ENCODE measurements around the gene PPIG.
"Not testable (repeated sequence)": the region's sequence is repeated elsewhere in the genome, so short reads cannot be mapped to it uniquely, and the experiment has no call there.

The PPIG gene

GRCh38 chr2:169676357-169676756, 92.2 kb downstream of the PPIG start:
- DNase-seq = no peak
- Histone ChIP-seq H3K27ac (no peak overlapping the region), H3K4me3 (ENCODE audit: low read depth, low read length) (no peak overlapping the region), H3K36me3 (no peaks in the 10 kb centered on the region), H3K27me3 (ENCODE audit: insufficient read depth, low read depth, severe bottlenecking) (no peaks in the 10 kb centered on the region), H3K9me3 (ENCODE audit: severe bottlenecking) (no peaks in the 10 kb centered on the region)
- TF ChIP-seq, protein P1, sequence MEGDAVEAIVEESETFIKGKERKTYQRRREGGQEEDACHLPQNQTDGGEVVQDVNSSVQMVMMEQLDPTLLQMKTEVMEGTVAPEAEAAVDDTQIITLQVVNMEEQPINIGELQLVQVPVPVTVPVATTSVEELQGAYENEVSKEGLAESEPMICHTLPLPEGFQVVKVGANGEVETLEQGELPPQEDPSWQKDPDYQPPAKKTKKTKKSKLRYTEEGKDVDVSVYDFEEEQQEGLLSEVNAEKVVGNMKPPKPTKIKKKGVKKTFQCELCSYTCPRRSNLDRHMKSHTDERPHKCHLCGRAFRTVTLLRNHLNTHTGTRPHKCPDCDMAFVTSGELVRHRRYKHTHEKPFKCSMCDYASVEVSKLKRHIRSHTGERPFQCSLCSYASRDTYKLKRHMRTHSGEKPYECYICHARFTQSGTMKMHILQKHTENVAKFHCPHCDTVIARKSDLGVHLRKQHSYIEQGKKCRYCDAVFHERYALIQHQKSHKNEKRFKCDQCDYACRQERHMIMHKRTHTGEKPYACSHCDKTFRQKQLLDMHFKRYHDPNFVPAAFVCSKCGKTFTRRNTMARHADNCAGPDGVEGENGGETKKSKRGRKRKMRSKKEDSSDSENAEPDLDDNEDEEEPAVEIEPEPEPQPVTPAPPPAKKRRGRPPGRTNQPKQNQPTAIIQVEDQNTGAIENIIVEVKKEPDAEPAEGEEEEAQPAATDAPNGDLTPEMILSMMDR (IDR thresholded peaks at IDR 0.05; ENCODE audit: low read depth, low read length) = no peak

DNA sequence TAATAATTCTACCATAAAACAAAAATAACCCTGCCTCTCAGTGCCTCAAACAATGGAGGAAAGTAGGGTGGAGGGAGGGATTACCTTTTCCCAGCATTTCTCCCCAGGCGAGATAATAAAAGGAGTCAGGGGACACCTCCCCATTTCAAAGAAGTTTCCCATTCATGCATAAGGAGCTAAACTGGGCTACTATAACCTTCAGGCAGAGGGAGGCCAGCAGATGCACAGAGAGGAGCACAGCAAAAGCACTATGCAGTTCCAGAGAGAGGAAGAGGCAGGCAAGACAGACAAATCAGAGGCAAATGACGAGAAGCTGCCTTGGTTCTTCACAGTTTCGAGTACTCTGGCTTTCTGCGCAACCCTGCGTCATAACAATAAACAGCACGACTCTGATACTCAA, 92.7 kb downstream of the PPIG start:
- TF ChIP-seq, protein P1 (IDR thresholded peaks at IDR 0.05; ENCODE audit: low read depth, low read length) = no peak
- Histone ChIP-seq H3K9me3 (ENCODE audit: severe bottlenecking) (no peaks in the 10 kb centered on the region), H3K27me3 (ENCODE audit: insufficient read depth, low read depth, severe bottlenecking) (no peaks in the 10 kb centered on the region), H3K4me3 (ENCODE audit: low read depth, low read length) (no peak overlapping the region), H3K36me3 (no peaks in the 10 kb centered on the region), H3K27ac (no peak overlapping the region)
- no peak for DNase-seq

- H3K9me3 ChIP-seq (ENCODE audit: severe bottlenecking) = peaks cover 2% of the 10 kb centered on the region
- TF ChIP-seq, protein P1 (IDR thresholded peaks at IDR 0.05; ENCODE audit: low read depth, low read length) = no peak
- H3K27me3 ChIP-seq (ENCODE audit: insufficient read depth, low read depth, severe bottlenecking) = no peaks in the 10 kb centered on the region
- no peak for DNase-seq
- H3K36me3 ChIP-seq = no peaks in the 10 kb centered on the region
- H3K4me3 ChIP-seq (ENCODE audit: low read depth, low read length) = no peak overlapping the region
- H3K27ac ChIP-seq = no peak overlapping the region
Measured at GRCh38 chr2:169683054-169683424, 98.9 kb downstream of the PPIG start.

DNA sequence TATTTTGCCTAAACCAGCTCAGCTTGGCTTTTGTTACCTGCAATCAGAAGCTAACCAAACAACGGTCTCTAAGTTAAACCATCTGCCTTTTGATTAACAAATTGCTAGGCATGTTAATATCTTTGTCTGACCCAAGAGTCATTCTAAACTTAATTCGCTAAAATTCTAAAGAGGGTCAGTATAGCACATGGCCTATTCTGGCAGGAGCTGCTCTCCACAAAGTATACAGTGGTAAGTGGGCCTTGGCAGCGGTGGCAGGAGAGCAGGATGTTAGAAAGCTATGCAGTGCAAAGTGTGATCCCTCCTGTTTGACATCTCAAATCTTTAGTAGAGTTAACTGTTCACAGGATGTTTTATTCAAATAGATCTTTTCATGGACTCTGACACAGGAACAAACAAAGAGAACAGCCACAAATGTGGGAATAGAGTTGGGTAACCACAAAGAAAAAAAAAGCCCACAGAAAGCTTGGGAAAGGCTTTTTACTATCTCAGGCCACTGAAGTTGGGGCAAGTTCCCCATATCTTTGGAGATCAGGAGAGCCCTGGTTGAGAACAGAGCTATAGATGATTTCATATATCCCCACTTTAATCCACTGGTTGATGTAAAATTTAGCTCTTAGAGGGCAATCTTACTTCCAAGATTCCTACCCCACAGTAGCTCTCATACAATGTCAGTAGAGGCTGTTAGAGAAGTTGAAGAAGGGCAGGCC, 99.4 kb downstream of the PPIG start:
- Histone ChIP-seq H3K4me3 (ENCODE audit: low read depth, low read length) (no peak overlapping the region), H3K9me3 (ENCODE audit: severe bottlenecking) (peaks cover 2% of the 10 kb centered on the region), H3K27ac (no peak overlapping the region), H3K36me3 (no peaks in the 10 kb centered on the region), H3K27me3 (ENCODE audit: insufficient read depth, low read depth, severe bottlenecking) (no peaks in the 10 kb centered on the region)
- TF ChIP-seq, protein P1 (IDR thresholded peaks at IDR 0.05; ENCODE audit: low read depth, low read length) = no peak
- DNase-seq = no peak

GRCh38 chr2:169684135-169684565, 100.0 kb downstream of the PPIG start:
- H3K36me3 ChIP-seq = no peaks in the 10 kb centered on the region
- no peak overlapping the region for H3K4me3 ChIP-seq (ENCODE audit: low read depth, low read length)
- H3K27me3 ChIP-seq (ENCODE audit: insufficient read depth, low read depth, severe bottlenecking) = no peaks in the 10 kb centered on the region
- peaks cover 2% of the 10 kb centered on the region for H3K9me3 ChIP-seq (ENCODE audit: severe bottlenecking)
- H3K27ac ChIP-seq = no peak overlapping the region
- DNase-seq = no peak
- TF ChIP-seq, protein P1 (IDR thresholded peaks at IDR 0.05; ENCODE audit: low read depth, low read length) = no peak

GRCh38 chr2:169684712-169685111, 100.6 kb downstream of the PPIG start:
- H3K27ac ChIP-seq; H3K4me3 ChIP-seq (ENCODE audit: low read depth, low read length); H3K9me3 ChIP-seq (ENCODE audit: severe bottlenecking); H3K36me3 ChIP-seq; DNase-seq; H3K27me3 ChIP-seq (ENCODE audit: insufficient read depth, low read depth, severe bottlenecking): not testable (repeated sequence)

- H3K36me3 ChIP-seq; H3K9me3 ChIP-seq (ENCODE audit: severe bottlenecking); H3K27ac ChIP-seq; DNase-seq; H3K27me3 ChIP-seq (ENCODE audit: insufficient read depth, low read depth, severe bottlenecking); H3K4me3 ChIP-seq (ENCODE audit: low read depth, low read length): not testable (repeated sequence)
Measured at GRCh38 chr2:169686825-169687224, 102.7 kb downstream of the PPIG start.

GRCh38 chr2:169687943-169688342, 103.8 kb downstream of the PPIG start:
- not testable (repeated sequence) for H3K9me3 ChIP-seq (ENCODE audit: severe bottlenecking); H3K27me3 ChIP-seq (ENCODE audit: insufficient read depth, low read depth, severe bottlenecking); H3K4me3 ChIP-seq (ENCODE audit: low read depth, low read length); H3K36me3 ChIP-seq; DNase-seq; H3K27ac ChIP-seq

Data from WERI-Rb-1 (cell line).